ENCODE data around the gene GPR152.

GPR152 gene

GRCh38 chr11:67416416-67417335 is 35.9 kb downstream of the GPR152 start:
- TF ChIP-seq POLR2AphosphoS5 (IDR thresholded peaks at IDR 0.05; ENCODE audit: low read depth, low read length) (no peak), FOXP2 (optimal IDR thresholded peaks at IDR 0.05; ENCODE audit: borderline replicate concordance, extremely low read depth, extremely low read length, insufficient read depth) (peak; percentile 24)

GRCh38 chr11:67415501-67416304 is 36.8 kb downstream of the GPR152 start, which contains the start of gene CARNS1:
Gene CARNS1 (plus strand): TSS chr11:67415678. CDS start chr11:67416200, 522 bp downstream.
- TF ChIP-seq POLR2AphosphoS5 (IDR thresholded peaks at IDR 0.05; ENCODE audit: low read depth, low read length): no peak
- TF ChIP-seq REST (IDR thresholded peaks at IDR 0.05; ENCODE audit: insufficient read depth in 1 of 2, low read depth in 2 of 2, low read length in 2 of 2): no peak
- TF ChIP-seq FOXP2 (optimal IDR thresholded peaks at IDR 0.05; ENCODE audit: borderline replicate concordance, extremely low read depth, extremely low read length, insufficient read depth): no peak
- TF ChIP-seq TAF1 (IDR thresholded peaks at IDR 0.05; ENCODE audit: borderline replicate concordance, insufficient read depth, low read length): no peak
- TF ChIP-seq SIN3A (IDR thresholded peaks at IDR 0.05; ENCODE audit: borderline replicate concordance, insufficient read depth, low read length): no peak

- TF ChIP-seq POLR2AphosphoS5 (IDR thresholded peaks at IDR 0.05; ENCODE audit: low read depth, low read length) (no peak), TAF1 (IDR thresholded peaks at IDR 0.05; ENCODE audit: borderline replicate concordance, insufficient read depth, low read length) (no peak), REST (IDR thresholded peaks at IDR 0.05; ENCODE audit: insufficient read depth in 1 of 2, low read depth in 2 of 2, low read length in 2 of 2) (no peak), FOXP2 (optimal IDR thresholded peaks at IDR 0.05; ENCODE audit: borderline replicate concordance, extremely low read depth, extremely low read length, insufficient read depth) (no peak), SIN3A (IDR thresholded peaks at IDR 0.05; ENCODE audit: borderline replicate concordance, insufficient read depth, low read length) (no peak)
Observed at GRCh38 chr11:67413266-67413849, 39.2 kb downstream of the GPR152 start.

DNA sequence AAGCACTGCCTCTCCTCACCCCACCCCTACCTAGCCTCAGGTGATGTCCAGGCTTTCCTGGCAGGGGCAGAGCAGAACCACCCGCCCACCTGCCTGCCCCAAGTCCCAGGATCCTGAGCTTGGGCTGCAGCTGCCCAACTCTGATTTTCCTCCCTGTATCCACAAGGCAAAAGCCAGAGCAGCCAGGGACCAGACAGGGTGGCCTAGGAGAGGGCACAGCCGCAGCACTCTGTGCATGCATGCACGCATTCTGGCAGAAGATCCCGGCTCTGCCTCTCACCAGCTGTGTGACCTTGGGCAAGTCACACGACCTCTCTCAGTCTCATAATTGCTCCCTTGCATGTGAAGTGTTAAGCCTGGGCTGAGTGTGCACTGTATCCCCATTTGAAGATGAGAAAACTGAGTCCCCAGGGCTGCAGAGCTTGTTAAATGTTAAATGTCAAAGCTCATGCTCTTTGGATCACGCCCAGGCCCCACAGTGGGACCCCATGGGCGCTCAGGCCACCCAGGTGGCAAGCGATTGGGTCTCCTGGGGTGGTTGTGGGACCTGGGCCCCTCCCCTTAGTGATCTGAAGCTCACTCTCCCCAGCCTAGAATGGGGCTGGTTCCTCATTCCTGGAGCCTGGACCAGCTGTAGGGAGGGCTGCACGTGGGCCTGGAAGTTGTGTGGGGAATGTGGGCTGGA is 39.9 kb downstream of the GPR152 start:
- TF ChIP-seq SIN3A (IDR thresholded peaks at IDR 0.05; ENCODE audit: borderline replicate concordance, insufficient read depth, low read length) (no peak), POLR2AphosphoS5 (IDR thresholded peaks at IDR 0.05; ENCODE audit: low read depth, low read length) (no peak), REST (IDR thresholded peaks at IDR 0.05; ENCODE audit: insufficient read depth in 1 of 2, low read depth in 2 of 2, low read length in 2 of 2) (no peak), FOXP2 (optimal IDR thresholded peaks at IDR 0.05; ENCODE audit: borderline replicate concordance, extremely low read depth, extremely low read length, insufficient read depth) (no peak), TAF1 (IDR thresholded peaks at IDR 0.05; ENCODE audit: borderline replicate concordance, insufficient read depth, low read length) (no peak)

GRCh38 chr11:67411785-67412152 is 40.8 kb downstream of the GPR152 start:
- TF ChIP-seq SIN3A (IDR thresholded peaks at IDR 0.05; ENCODE audit: borderline replicate concordance, insufficient read depth, low read length): no peak
- no peak for TF ChIP-seq FOXP2 (optimal IDR thresholded peaks at IDR 0.05; ENCODE audit: borderline replicate concordance, extremely low read depth, extremely low read length, insufficient read depth)
- no peak for TF ChIP-seq REST (IDR thresholded peaks at IDR 0.05; ENCODE audit: insufficient read depth in 1 of 2, low read depth in 2 of 2, low read length in 2 of 2)
- TF ChIP-seq TAF1 (IDR thresholded peaks at IDR 0.05; ENCODE audit: borderline replicate concordance, insufficient read depth, low read length): no peak
- no peak for TF ChIP-seq POLR2AphosphoS5 (IDR thresholded peaks at IDR 0.05; ENCODE audit: low read depth, low read length)

Data from PFSK-1 (cell line).